Tibial nerve (tissue), 4 donors: ENCODE measurements around the gene PLAU.
"Not testable (repeated sequence)": the region's sequence is repeated elsewhere in the genome, so short reads cannot be mapped to it uniquely, and the experiment has no call there.

ENCODE experiments used
- CTCF ChIP-seq, 5 experiments: fragments of 200-600 bp in 3 of 5; fragments of 450-650 bp in 2 of 5; sonication (generic) in 3 of 5; IDR thresholded peaks; one replicate each; pipeline ENCODE4 v1.5.1; 2016 to 2019; ENCODE audit warnings: antibody characterized with exemption in 5 of 5, mild to moderate bottlenecking in 3 of 5, moderate library complexity in 2 of 5
- EP300 ChIP-seq, 2 donors: sonication (generic); formaldehyde crosslinking; IDR thresholded peaks; one replicate each; pipeline ENCODE4 v1.6.1; 2017; ENCODE audit warnings: antibody characterized with exemption in 2 of 2, mild to moderate bottlenecking in 1 of 2

- not testable (repeated sequence) for TF ChIP-seq CTCF, EP300 (IDR thresholded peaks at IDR 0.05)
Measured at GRCh38 chr10:73890830-73891229, 20.1 kb upstream of the PLAU start.
